Eye (tissue), 1 donor: ENCODE data around the gene CNTN1.
"Not testable (repeated sequence)": the region's sequence is repeated elsewhere in the genome, so short reads cannot be mapped to it uniquely, and the experiment has no call there.

Source experiments
- DNase-seq: peaks from one replicate; pipeline ENCODE4 v3.0.0-alpha.2; 2015

CNTN1 gene

GRCh38 chr12:41053046-41053445, 360.8 kb downstream of the CNTN1 start:
- DNase-seq: no peak

- DNase-seq: no peak
Observed at GRCh38 chr12:41055875-41056577, 363.8 kb downstream of the CNTN1 start.

- no peak for DNase-seq
Observed at GRCh38 chr12:41058266-41058665, 366.0 kb downstream of the CNTN1 start.

- no peak for DNase-seq
Observed at GRCh38 chr12:41061192-41061591, 369.0 kb downstream of the CNTN1 start.

- DNase-seq: no peak
Observed at GRCh38 chr12:41064411-41064810, 372.2 kb downstream of the CNTN1 start.

GRCh38 chr12:41067941-41068645, 375.9 kb downstream of the CNTN1 start:
- DNase-seq: no peak

- peak; percentile 82 for DNase-seq
Observed at GRCh38 chr12:41073633-41074472, 381.6 kb downstream of the CNTN1 start.

- DNase-seq: no peak
Observed at GRCh38 chr12:41074473-41074769, 382.2 kb downstream of the CNTN1 start.

GRCh38 chr12:41076114-41076513, 383.9 kb downstream of the CNTN1 start:
- no peak for DNase-seq

GRCh38 chr12:41081241-41081640, 389.0 kb downstream of the CNTN1 start:
- not testable (repeated sequence) for DNase-seq

GRCh38 chr12:41089438-41089837, 397.2 kb downstream of the CNTN1 start:
- DNase-seq: no peak

GRCh38 chr12:41092115-41092514, 399.9 kb downstream of the CNTN1 start:
- no peak for DNase-seq

- DNase-seq: no peak
Observed at GRCh38 chr12:41096797-41097196, 404.6 kb downstream of the CNTN1 start.

GRCh38 chr12:41100572-41100971, 408.3 kb downstream of the CNTN1 start:
- DNase-seq: no peak

- no peak for DNase-seq
Observed at GRCh38 chr12:41101806-41102205, 409.6 kb downstream of the CNTN1 start.

- peak; percentile 7 for DNase-seq
Observed at GRCh38 chr12:41103614-41104013, 411.4 kb downstream of the CNTN1 start.

GRCh38 chr12:41106315-41106714, 414.1 kb downstream of the CNTN1 start:
- DNase-seq: no peak

- peak; percentile 48 for DNase-seq
Observed at GRCh38 chr12:41108032-41108431, 415.8 kb downstream of the CNTN1 start.

- no peak for DNase-seq
Observed at GRCh38 chr12:41112903-41113302, 420.7 kb downstream of the CNTN1 start.

GRCh38 chr12:41120211-41120610, 428.0 kb downstream of the CNTN1 start:
- no peak for DNase-seq

- DNase-seq: no peak
Observed at GRCh38 chr12:41121374-41121773, 429.1 kb downstream of the CNTN1 start.
